Fibroblast of peridontal ligament (primary cell): ENCODE data around the gene APBB1.
"Not testable (repeated sequence)": the region's sequence is repeated elsewhere in the genome, so short reads cannot be mapped to it uniquely, and the experiment has no call there.

Source experiments
- DNase-seq: peaks from one replicate; pipeline ENCODE4 v3.0.0-alpha.2; 2010; ENCODE audit errors: extremely low read depth

The APBB1 gene

DNA sequence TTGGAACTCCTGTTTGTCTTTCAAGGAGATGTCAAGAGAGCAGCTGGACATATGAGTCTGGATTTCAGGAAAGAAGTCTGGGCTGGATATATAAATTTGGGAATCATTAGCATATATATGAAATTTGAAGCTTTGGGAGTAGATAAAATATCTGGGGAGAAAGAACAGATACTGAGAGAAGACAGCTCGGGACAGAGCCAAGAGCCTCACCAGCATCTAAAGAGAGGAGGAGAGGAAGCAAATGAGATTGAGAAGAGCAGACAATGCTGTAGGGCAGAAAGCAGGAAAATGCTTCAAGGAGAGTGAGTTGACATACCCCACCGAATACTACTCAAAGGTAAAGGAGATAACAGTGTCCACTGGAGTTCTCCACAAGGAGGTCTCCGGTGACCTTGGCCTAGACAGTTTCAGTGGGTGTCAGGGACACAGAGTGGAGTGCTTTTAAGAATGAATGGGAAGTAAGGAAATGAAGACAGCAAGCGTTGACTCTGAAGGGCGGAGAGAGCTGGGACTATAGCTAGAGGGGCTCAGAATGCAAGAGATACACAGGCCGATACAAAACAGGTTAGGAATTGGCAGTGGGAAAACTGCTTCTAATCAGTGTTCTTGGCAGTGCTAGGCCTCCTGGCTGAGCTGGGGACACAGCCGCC lies 862 bp downstream of the APBB1 start:
- DNase-seq, result no peak

DNA sequence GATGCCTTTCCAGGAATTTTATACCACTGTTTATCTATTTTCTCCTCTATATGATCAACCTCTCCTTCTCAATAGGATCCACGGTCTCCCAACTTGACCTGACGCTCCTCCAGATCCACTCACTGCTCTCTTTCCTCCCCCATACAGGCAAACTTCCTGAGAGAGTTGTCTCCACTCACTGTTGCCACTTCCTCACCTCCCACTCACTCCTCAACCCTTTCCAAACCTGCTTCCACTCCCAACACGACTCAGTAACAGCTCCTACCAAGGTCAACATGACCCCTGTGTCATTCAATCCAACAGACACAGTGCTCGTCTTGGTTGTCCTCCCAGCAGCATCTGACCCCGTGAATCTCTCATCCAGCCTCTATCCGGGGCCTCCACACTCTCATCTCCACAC lies 3.1 kb downstream of the APBB1 start:
- DNase-seq, result no peak

DNA sequence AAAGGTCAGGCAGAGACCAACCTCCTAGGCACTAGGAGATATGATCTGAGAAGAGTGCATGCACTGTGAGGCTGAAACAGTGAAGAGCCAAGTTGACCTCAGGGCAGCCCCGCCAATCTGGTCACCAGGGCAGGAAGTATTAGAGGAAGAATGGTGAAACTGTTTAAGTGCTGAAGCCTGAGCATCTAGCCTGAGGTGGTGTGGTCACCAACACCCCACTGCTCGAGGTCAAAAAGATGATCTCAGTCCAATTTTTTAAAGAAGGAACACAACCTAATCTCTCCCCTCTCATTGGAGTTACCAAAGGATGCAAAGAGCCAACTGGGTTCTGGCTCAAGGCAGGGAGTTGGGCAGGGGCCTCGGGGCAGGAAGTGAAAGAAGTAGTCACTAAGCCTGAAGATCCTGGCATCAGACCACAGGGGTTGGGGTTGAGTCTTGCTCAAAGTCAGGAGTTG lies 4.0 kb downstream of the APBB1 start:
- no peak for DNase-seq

DNA sequence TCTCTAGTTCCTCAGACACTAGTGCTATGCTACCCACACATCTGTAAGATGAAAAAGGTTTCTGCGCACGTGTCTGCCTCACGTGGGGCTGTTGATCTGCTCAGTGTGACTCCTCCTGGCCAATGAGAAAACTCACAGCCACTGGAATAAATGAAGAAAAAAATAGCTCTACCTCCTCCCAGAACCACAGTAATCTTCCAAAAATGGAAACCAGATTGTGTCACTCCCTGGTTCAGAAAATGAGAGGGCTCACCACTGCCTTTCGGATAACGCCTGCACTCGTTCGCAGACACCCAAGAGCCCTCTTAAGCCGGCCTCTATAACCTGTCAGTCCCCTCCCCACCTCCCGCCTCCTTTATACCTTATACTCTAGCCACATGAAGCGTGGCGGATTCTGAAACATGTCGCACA lies 5.1 kb downstream of the APBB1 start:
- peak; percentile 57 for DNase-seq

DNA sequence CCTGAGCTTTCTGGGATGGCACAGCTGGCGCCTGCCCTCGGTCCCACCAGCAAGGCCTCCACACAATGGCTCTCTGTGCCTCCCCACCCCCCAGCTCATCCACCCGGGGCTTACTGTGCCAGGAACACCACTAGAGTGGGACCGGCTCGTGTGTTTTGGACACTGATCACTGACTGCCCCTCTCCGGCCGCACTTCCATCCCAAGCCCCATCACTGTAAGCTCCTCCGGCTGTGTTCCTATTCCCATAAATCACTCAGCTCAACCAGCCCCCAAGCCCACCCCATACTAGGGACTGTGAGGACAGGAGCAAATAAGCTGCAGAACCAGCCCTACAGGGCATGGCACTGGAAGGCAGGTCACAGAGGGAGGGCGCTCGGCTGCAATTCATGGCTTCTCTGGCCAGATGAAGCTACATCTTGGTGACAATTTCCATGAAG lies 7.3 kb downstream of the APBB1 start:
- DNase-seq, result no peak

DNA sequence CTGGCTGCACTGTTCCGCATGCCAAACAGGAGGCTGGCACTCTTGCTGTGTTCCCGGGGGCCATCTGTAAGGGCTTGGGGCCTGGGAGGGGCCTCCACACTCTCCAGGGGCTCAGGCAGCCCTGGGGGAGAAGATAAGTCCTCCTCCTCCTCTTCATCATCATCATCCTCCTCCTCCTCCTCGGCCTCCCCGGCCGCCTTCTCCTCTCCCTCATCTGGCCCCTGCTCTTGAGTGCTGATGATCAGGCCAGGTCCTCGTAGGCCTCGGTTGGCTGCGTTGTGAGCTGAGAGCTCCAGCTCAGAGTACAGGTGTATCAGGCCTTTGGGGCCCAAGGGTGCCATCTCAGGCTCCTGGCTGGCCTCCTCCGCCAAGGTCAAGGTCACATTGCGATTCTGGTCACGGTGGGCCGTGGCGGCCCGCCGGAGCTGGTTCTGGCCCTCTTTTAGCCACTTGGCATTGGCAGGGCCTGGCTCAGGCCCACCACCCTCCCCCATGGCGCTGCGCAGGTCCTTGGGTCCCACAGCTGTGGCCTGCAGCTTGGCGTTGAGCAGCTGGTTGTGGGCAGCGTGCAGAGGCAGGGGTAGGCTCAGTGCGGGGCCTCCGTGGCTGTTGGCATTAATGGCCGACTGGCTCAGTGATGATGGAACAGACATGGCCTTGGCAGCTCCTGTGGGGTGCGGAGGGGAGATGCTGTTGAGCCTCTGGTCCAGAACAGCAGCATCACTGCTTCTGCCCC lies 8.0 kb downstream of the APBB1 start:
- DNase-seq, result no peak

DNA sequence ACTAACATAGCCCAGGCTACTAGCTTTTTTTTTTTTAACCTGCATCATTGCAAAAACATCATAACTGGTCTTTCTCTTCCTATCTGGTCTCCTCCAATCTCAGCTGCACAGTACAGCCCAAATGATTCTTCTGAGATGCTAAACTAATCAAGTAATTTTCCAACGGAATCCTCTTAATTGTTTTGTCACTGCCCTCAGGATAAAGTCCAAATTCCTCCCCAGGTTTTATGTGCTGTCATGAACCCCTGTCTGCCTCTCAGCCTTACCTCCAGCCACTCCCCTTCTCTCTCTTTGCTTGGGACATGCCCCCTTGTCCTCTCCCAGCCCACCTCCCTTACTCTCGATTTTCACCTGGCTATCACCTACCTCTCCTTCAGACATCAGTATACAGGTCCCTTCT lies 12.5 kb downstream of the APBB1 start:
- no peak for DNase-seq

DNA sequence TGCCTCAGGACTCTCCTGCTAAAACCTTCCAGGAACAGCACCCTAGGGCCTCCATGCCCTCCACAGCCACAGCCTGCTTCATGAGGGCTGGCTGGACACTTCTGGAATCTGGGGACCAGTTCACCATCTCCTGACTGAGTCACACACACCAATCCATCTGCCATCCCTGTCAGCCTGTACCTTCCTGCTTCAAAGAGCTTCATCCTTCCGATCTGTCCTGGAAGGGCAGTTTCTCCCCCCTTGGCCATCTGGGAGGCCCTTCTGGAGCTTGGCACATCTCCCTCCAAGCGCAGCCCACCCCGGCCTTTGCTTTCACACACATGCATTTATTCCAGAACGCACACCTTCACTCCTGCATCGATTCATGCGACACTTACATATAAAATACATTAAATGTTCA lies 13.0 kb downstream of the APBB1 start:
- DNase-seq, result no peak

DNA sequence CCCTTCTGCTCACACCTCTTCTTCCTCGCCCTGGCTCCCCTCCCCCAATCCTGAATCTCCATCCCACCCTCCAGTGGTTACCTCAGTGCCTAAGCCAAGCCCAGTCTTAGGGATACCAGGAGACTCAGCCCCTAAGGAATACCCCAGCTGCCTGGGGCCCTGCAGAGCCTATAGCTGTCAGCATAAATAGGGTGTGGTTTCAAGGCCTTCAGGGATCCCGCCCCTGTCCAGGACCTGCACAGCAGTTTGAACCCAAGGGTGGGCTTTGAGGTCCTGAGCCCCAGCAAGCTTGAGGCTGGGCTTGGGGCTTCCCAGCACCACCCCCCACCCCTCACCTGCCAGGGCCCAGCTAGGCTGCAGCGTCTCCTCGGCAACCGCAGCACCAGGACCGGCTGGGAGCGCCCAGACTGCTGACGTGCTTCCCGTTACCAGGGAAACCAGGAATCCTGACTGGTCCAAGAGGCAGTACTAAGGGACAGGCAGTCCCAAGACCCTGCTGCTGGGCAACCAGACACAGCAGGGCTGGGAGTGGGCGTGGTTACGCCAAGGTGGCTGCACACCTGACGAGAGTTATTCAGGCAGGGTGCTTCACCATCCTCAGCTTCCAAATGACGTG lies 13.7 kb downstream of the APBB1 start:
- no peak for DNase-seq

DNA sequence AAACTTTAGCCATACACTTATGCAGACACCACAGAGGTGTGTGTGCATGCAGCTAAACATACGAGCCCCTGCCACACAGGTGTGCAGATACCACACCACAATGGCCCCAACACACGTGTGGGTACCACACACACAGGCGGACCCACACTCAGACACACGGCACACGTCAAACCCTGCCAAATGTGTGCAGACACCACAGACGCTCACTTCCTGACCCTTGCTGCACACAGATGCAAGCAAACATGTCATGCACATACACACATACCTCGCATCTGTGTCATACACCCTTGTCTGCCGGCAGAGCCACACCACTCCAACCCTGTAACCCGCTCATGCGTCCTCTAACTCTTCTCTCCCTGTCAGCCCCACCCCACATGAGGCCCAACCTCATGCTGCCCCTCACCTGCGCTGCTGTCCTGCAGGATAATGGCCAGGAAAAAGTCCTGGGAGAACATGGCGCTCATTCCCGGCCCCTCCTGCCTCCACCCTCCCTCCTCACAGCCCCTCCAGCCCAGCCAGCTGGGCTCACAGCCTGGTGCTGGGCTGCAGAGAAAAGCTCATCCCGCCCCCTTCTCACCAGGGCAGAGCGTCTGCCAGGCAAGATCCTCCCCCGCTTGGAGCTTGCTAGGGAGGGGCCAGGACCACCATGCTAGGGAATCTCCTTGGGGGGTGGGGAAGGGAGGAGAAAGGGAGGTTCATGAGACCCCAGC lies 14.4 kb downstream of the APBB1 start:
- no peak for DNase-seq

DNA sequence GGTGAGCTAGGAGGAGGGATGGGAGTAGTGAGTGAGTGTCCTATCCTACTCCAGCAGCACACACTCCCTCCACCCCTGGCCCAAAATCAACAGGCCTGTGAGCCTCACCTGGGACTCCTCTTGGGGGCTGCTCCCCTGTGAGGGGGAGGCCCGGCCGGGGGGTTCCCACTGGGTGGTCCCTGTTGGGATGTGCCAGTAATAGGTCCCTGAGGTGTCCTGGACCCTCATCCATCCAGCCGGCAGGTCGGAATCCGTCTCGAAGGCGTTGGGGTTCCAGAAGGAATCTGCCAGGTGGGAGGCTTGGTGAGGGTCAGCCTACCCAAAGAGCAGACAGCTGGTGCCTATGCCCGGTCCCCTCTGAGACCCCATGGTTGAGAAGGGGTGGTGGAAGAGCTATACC lies 15.4 kb downstream of the APBB1 start:
- no peak for DNase-seq

DNA sequence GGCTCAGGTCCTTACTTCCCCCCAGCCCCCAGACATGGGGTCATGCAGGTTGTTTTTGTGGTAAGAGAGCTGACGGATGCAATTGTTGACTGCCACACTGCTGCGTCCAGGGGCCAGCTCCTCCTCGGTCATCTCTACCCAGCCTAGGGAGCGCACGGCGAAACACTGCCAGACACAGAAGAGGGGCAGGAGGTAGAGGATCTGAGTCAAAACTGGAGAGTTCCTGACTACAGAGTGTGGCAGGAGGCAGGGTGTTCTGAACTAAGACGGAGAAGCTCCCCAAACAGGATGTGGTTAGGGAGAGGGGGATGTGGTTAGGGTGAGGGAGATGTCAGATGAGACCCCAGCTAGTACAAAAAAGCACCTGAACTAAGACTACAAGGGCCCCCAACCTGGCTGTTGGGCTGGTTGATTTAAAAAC lies 16.3 kb downstream of the APBB1 start:
- no peak for DNase-seq

DNA sequence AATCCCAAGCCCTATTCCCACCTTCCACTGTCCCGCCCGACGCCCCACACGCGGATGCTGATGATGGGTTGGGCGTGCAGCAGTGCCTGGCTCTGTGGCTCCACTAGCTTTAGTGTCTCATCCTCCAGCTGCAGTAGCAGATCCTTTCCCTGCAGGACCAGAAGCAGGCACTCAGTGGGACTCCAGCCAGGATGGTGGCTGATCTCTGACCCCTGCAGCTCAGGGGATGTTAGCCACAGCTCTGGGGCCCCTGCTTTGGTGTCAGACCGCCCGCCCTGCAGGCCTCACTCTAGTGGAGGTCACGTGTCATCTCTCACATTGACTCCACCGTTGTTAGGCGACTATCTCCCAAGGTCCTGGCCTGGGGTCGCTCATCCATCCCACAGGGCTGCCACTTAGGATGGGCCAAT lies 16.8 kb downstream of the APBB1 start:
- no peak for DNase-seq

DNA sequence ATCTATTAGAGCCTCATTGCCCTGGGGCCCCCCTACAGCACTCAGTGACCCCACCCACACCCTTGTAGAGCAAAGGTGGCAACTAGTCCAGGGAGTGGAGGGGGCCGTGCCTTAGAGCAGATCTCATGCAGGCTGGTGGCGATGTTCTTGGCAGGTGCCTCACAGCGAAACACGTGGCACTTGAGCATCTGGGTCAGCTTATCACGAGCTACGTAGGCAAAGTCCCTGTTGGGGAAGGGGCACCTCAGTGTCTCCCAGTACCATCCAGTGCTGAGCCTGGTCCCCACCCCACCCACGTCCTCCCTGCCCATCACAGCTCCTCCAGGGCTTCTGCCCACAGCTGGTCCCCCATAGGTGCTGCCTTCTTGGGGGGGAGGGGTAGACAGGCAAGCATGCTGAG lies 17.4 kb downstream of the APBB1 start:
- DNase-seq, result no peak

DNA sequence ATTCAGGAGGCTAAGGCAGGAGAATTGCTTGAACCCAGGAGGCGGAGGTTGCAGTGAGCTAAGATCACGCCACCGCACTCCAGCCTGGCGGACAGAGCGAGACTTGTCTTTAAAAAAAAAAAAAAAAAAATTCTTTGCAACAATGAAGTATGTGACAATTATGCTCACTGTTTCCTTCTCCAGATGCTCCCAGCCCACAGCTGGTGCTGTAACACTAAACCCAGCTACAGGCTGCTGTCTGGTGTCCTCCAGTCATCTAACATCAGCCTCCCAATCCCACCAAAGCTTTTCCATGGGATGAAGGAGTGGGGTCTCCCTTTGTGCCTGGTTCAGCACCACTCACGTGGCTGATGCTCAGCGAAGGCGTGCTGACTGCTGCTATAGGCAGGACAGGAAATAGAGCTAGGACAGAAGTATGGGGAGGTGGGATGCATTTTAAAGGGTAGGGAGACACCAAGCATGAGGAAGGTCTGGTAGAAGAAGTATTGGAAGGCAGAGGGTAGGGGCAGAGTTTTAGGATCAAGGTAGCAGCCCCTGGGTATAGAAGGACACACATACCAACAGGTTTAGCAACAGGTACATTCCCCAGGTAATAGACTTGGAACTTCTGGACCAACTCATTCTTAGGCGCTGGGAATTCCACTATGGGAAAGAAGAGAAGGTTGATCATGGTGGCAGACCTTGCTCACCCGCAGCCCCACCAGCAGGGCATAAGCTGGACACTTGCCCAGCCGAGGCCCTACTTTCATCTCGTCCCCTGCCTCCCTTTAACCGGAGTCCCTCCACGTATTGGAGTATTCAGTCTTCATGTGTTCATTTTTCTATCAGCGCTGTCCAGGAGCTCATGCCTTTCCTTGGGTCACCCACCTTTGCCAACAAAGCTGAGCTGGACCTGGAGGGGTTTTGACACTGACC lies 18.2 kb downstream of the APBB1 start:
- no peak for DNase-seq

DNA sequence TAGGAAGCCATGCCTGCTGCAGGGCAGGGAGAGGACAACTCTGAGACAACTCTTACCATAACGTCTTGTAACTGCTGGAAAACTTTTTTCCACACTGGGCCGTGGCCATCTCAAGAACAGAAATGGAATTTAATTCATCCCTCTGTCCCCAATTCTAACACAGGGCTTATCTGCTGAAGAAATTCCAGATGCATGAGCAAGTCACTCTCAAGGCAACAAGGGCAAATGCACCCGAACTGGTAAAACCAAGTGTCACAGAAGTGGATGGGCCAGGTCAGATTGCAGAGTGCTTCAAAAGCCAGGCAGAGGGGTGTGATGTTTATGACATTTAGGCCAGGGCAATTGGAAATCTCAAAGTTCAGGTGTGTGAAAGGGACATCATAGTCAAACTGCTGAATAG lies 21.3 kb downstream of the APBB1 start:
- DNase-seq, result no peak

DNA sequence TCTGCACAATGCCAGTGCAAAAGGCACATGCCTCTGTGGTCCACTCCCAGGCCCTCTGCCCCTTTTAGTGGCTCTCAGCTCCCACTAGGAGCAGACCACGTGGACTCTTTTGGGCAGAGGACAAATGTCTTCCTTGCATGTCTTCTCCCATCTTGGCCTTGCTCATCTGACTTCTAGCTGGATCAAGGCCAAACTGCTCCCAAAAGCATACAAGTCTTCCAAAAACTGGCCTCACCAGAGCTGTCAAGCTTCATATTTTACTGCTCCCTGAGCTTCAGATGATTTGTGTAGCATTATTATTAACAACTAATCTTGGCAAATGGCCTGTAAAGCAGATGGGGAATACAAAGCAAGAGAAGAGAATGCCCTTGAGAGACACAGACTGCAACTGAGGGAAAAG lies 21.7 kb downstream of the APBB1 start:
- no peak for DNase-seq

DNA sequence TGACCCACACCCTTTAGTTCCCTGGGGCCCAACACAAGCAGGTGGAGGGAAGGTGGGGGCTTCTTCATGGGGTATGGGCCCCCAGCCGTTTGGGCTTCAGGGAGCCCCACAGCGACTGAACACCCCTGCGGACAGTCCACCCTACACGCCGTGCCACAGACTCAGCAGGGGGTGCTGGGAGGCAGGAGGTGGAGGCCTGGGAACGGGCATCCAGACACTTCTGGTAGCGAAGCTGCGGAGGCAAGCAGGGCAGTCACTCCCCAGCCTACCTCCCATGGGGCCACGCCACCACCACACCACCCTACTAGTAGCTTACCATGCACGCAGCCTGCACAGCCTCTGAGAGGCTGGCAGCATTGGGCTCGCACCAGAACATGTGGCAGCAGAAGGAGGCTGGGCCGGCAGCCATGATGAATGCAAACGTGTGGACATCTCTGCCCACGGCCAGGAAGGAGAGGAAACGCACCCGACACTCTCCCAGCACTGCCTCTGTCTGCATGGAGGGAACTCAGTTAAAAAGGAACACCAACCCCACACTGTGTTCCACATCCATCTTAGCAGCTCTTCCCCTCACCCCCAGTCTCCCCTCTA lies 23.3 kb downstream of the APBB1 start:
- no peak for DNase-seq

DNA sequence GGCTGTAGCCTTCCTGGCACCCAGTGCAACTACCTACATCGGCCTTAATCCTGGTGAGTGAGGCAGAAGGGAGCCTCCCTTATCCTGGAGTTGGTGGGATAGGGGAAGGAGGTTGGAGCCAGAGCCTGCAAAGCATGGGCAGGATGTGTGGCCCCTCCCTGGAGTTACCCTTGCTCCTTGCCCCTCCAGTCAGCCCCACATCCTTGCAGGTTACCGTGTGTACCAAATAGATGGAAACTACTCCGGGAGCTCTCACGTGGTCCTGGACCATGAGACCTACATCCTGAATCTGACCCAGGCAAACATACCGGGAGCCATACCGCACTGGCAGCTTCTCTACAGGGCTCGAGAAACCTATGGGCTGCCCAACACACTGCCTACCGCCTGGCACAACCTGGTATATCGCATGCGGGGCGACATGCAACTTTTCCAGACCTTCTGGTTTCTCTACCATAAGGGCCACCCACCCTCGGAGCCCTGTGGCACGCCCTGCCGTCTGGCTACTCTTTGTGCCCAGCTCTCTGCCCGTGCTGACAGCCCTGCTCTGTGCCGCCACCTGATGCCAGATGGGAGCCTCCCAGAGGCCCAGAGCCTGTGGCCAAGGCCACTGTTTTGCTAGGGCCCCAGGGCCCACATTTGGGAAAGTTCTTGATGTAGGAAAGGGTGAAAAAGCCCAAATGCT lies 24.8 kb downstream of the APBB1 start:
- no peak for DNase-seq

DNA sequence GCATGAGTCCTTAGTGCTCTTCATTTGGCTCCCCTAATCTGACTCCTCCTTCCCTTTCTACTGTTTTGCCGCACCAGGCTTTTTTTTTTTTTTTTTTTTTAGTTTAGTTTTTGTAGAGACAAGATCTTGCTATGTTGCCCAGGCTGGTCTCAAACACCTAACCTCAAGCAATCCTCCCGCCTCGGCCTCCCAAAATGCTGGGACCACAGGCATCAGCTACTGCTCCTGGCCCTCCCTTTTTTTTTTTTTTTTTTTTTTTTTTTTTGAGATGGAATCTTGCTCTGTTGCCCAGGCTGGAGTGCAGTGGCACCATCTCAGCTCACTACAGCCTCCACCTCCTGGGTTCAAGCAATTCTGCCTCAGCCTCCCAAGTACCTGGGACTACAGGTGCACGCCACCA lies 26.6 kb downstream of the APBB1 start:
- not testable (repeated sequence) for DNase-seq
